Stomach (tissue), 9 donors: Measurements from ENCODE around the gene AMPH. TPM values are rescaled to one million over a fixed set of nuclear protein-coding genes. Genes with fewer than 3 reads are reported as not detected.
"Not testable (repeated sequence)": the region's sequence is repeated elsewhere in the genome, so short reads cannot be mapped to it uniquely, and the experiment has no call there.

Source experiments
- DNase-seq, 2 donors: peaks; one replicate each; pipeline versions ENCODE4 v3.0.0 to v3.0.0-alpha.2; 2013 to 2019
- H3K27ac ChIP-seq, 5 donors: fragments of 200-600 bp in 4 of 5; sonication (generic) in 4 of 5; one replicate each; pipeline ENCODE4 v1.5.1; 2013 to 2019; ENCODE audit warnings: mild to moderate bottlenecking in 1 of 5, moderate library complexity in 1 of 5
- H3K27me3 ChIP-seq, 3 donors: fragments of 200-600 bp; sonication (generic); one replicate each; pipeline ENCODE4 v1.5.1; 2017 to 2019; ENCODE audit warnings: mixed run types in 1 of 3
- H3K36me3 ChIP-seq, 4 donors: fragments of 200-600 bp; sonication (generic); 1 replicate in 3 of 4; 2 replicates in 1 of 4; pipeline ENCODE4 v1.5.1; 2016 to 2019
- H3K4me1 ChIP-seq, 4 donors: fragments of 200-600 bp; sonication (generic); one replicate each; pipeline ENCODE4 v1.5.1; 2016 to 2019
- H3K4me3 ChIP-seq, 4 donors: fragments of 200-600 bp; sonication (generic) in 3 of 4; one replicate each; pipeline ENCODE4 v1.5.1; 2016 to 2019; ENCODE audit warnings: mild to moderate bottlenecking in 1 of 4
- H3K9me3 ChIP-seq, 4 donors: fragments of 200-600 bp; sonication (generic); one replicate each; pipeline ENCODE4 v1.5.1; 2016 to 2019
- CTCF ChIP-seq, 7 experiments: fragments of 450-650 bp in 4 of 7; fragments of 200-600 bp in 3 of 7; sonication (generic) in 3 of 7; IDR thresholded peaks; one replicate each; pipeline ENCODE4 v1.5.1; 2016 to 2019; ENCODE audit warnings: antibody characterized with exemption in 7 of 7, control low read depth in 2 of 7, mild to moderate bottlenecking in 1 of 7
- EP300 ChIP-seq: sonication (generic); formaldehyde crosslinking; IDR thresholded peaks from one replicate; pipeline ENCODE4 v1.6.1; 2017; ENCODE audit warnings: antibody characterized with exemption
- POLR2A ChIP-seq, 4 donors: fragments of 450-650 bp; IDR thresholded peaks; one replicate each; pipeline ENCODE4 v1.6.1; 2016; ENCODE audit warnings: antibody characterized with exemption in 4 of 4, control low read depth in 2 of 4, mild to moderate bottlenecking in 1 of 4, moderate library complexity in 1 of 4
- POLR2AphosphoS5 ChIP-seq, 3 donors: sonication (generic); formaldehyde crosslinking; IDR thresholded peaks; one replicate each; pipeline ENCODE4 v1.6.1; 2016; ENCODE audit warnings: antibody characterized with exemption in 3 of 3
- WGBS, 5 donors: extraction: QIAGEN DNeasy Blood & Tissue Kit in 3 of 5; methylation state at CpG; one replicate each; pipeline versions ENCODE4 v1.1.5 to v1.1.7; 2013 to 2018; 5-methylcytosine and 5-hydroxymethylcytosine counted together
- intact Hi-C: fragments of 100-400 bp; cut with DNase I; formaldehyde crosslinking; loops from one replicate; pipeline ENCODE4 v1.15.1; 2023; ENCODE audit warnings: low total_unique reads
- polyA plus RNA-seq, 3 donors: library from polyadenylated mRNA; stranded (reverse); fragments of 200-250 nt; gene quantifications; one replicate each; pipeline ENCODE4 v1.2.3, GENCODE V29; 2013
- total RNA-seq, 5 donors: library from RNA; depleted of rRNA; stranded (reverse); fragments of >200 nt; gene quantifications; one replicate each; pipeline versions ENCODE4 v1.1.0 to v1.2.3, GENCODE V29; 2014 to 2016
- donor health status: healthy with polysubstance abuse.
- donor health status: Bipolar disorder and iron deficiency.
- donor health status: healthy.

AMPH gene
- total and polyA plus RNA-seq, 8 donors: 0.80 to 13.0 (median 4.6) TPM; not detected in 1

- 18 to 30% (median 21%) methylated on average over 2 to 3 of the region's 3 CpGs; no CpG with 5 or more reads in 1 of the 5 donors for WGBS, 5 donors
- intact Hi-C loops, H3K36me3 ChIP-seq, H3K4me1 ChIP-seq, H3K9me3 ChIP-seq, H3K27me3 ChIP-seq, H3K4me3 ChIP-seq: not testable (repeated sequence)
- peak in 1 of 2 donors; percentile 64 for DNase-seq
- TF ChIP-seq CTCF (IDR thresholded peaks at IDR 0.05): peak in 3 of 7 experiments; percentile 13 to 52 (median 24)
- H3K27ac ChIP-seq: peak overlapping the region in 3 of 5 donors; percentile 6 to 38 (median 16)
Measured at GRCh38 chr7:38363379-38363778, 267.8 kb downstream of the AMPH start.

GRCh38 chr7:38362611-38363237 is 268.4 kb downstream of the AMPH start:
- H3K27ac ChIP-seq: peak overlapping the region in 3 of 5 donors; percentile 3 to 38 (median 6)
- H3K9me3 ChIP-seq, H3K36me3 ChIP-seq, H3K4me1 ChIP-seq, H3K4me3 ChIP-seq, H3K27me3 ChIP-seq, DNase-seq, intact Hi-C loops: not testable (repeated sequence)
- 56 to 76% (median 68%) methylated on average over 10 of the region's 10 CpGs for WGBS, 5 donors

- no peak for DNase-seq
- H3K27me3 ChIP-seq: no peaks in the 10 kb centered on the region
- 30 to 51% (median 36%) methylated on average over 1 of the region's 1 CpG for WGBS, 5 donors
- no peaks in the 10 kb centered on the region for H3K36me3 ChIP-seq
- H3K4me3 ChIP-seq: no peak overlapping the region
- TF ChIP-seq POLR2A (IDR thresholded peaks at IDR 0.05) (no peak), EP300 (no peak), POLR2AphosphoS5 (IDR thresholded peaks at IDR 0.05) (no peak), CTCF (IDR thresholded peaks at IDR 0.05) (no peak)
- H3K4me1 ChIP-seq: no peaks in the 10 kb centered on the region
- H3K27ac ChIP-seq: no peak overlapping the region
- intact Hi-C loops: no loop called here
- no peaks in the 10 kb centered on the region for H3K9me3 ChIP-seq
Measured at GRCh38 chr7:38360776-38361175, 270.4 kb downstream of the AMPH start.

GRCh38 chr7:38359071-38359601 is 272.0 kb downstream of the AMPH start:
- peak overlapping the region in 2 of 4 donors; percentile 5 to 37 for H3K4me3 ChIP-seq
- H3K27me3 ChIP-seq, intact Hi-C loops, H3K9me3 ChIP-seq, H3K4me1 ChIP-seq, H3K36me3 ChIP-seq: not testable (repeated sequence)
- WGBS, 5 donors: 36 to 59% (median 41%) methylated on average over 5 of the region's 5 CpGs
- peak overlapping the region in 3 of 5 donors; percentile 46 to 64 (median 63) for H3K27ac ChIP-seq
- DNase-seq: peak; percentile 47 to 76
- TF ChIP-seq CTCF (IDR thresholded peaks at IDR 0.05): peak in 3 of 7 experiments; percentile 11 to 58 (median 11)

- intact Hi-C loops, H3K4me1 ChIP-seq, H3K9me3 ChIP-seq, H3K27me3 ChIP-seq, H3K36me3 ChIP-seq: not testable (repeated sequence)
- WGBS, 5 donors: 70 to 88% (median 79%) methylated on average over 5 to 6 of the region's 6 CpGs
- DNase-seq: peak in 1 of 2 donors; percentile 69
- peak overlapping the region in 3 of 5 donors; percentile 46 to 64 (median 63) for H3K27ac ChIP-seq
- peak overlapping the region in 1 of 4 donors; percentile 37 for H3K4me3 ChIP-seq
Measured at GRCh38 chr7:38358273-38358831, 272.8 kb downstream of the AMPH start.
